GM12878 (cell line): Measurements from ENCODE around the gene FBXL19. TPM values are rescaled to one million over a fixed set of nuclear protein-coding genes. Genes with fewer than 3 reads are reported as not detected.
A peak's percentile ranks its signal among the peaks of the same experiment; 100 is the strongest.

Source experiments
- ATF7 ChIP-seq: fragments of 450-650 bp; IDR thresholded peaks from 2 replicates; pipeline ENCODE4 v1.6.1; 2016; ENCODE audit warnings: low read depth, mild to moderate bottlenecking
- BACH1 ChIP-seq: fragments of 450-650 bp; IDR thresholded peaks from 2 replicates; pipeline ENCODE4 v1.6.1; 2017; ENCODE audit warnings: mild to moderate bottlenecking, borderline replicate concordance
- CEBPB ChIP-seq, 2 experiments: fragments of 150-350 bp in 1 of 2; IDR thresholded peaks; 2 replicates each; pipeline ENCODE4 v1.6.1; 2012 to 2014; ENCODE audit warnings: low read depth in 2 of 2, low read length in 2 of 2, borderline replicate concordance in 1 of 2, inconsistent platforms in 1 of 2
- EED ChIP-seq: sonication (generic); IDR thresholded peaks from 2 replicates; pipeline ENCODE4 v1.6.1; 2016; ENCODE audit warnings: antibody characterized with exemption, low read depth
- EZH2 ChIP-seq: IDR thresholded peaks from 2 replicates; pipeline ENCODE4 v1.6.1; 2012; ENCODE audit warnings: low read depth, mild to moderate bottlenecking, control low read depth, inconsistent platforms, low read length, borderline replicate concordance; ENCODE audit not compliant: control insufficient read depth
- GATAD2B ChIP-seq: fragments of 450-650 bp; conservative IDR thresholded peaks from 2 replicates; pipeline ENCODE4 v1.6.1; 2017; ENCODE audit warnings: low read depth, mild to moderate bottlenecking, moderate library complexity
- MEF2B ChIP-seq: fragments of 450-650 bp; IDR thresholded peaks from 2 replicates; pipeline ENCODE4 v1.6.1; 2018; ENCODE audit warnings: mild to moderate bottlenecking, moderate library complexity; ENCODE audit not compliant: partially characterized antibody, poor library complexity, severe bottlenecking
- MTA3 ChIP-seq: IDR thresholded peaks from 2 replicates; pipeline ENCODE4 v1.6.1; 2012; ENCODE audit warnings: low read length, inconsistent platforms, borderline replicate concordance
- MYB ChIP-seq: fragments of 150-350 bp; IDR thresholded peaks from 2 replicates; pipeline ENCODE4 v1.6.1; 2014; ENCODE audit warnings: mild to moderate bottlenecking, low read depth, low read length, borderline replicate concordance
- NKRF ChIP-seq: fragments of 450-650 bp; conservative IDR thresholded peaks from 2 replicates; pipeline ENCODE4 v1.6.1; 2017; ENCODE audit warnings: mild to moderate bottlenecking, moderate library complexity
- POU2F2 ChIP-seq: IDR thresholded peaks from 3 replicates; pipeline ENCODE4 v1.6.1; 2011; ENCODE audit warnings: low read depth, mild to moderate bottlenecking, low read length, borderline replicate concordance
- SMAD5 ChIP-seq: IDR thresholded peaks from 2 replicates; pipeline ENCODE4 v1.6.1; 2016; ENCODE audit warnings: antibody characterized with exemption, low read depth
- TCF3 ChIP-seq: IDR thresholded peaks from 2 replicates; pipeline ENCODE4 v1.6.1; 2012; ENCODE audit warnings: low read depth, mild to moderate bottlenecking, low read length, borderline replicate concordance; ENCODE audit not compliant: insufficient read depth
- USF1 ChIP-seq: IDR thresholded peaks from 2 replicates; pipeline ENCODE4 v1.6.1; 2011; ENCODE audit warnings: borderline replicate concordance, low read depth, mild to moderate bottlenecking, moderate library complexity, mixed read lengths, low read length; ENCODE audit not compliant: insufficient read depth; ENCODE audit errors: extremely low read length
- ZNF622 ChIP-seq: fragments of 450-650 bp; IDR thresholded peaks from 2 replicates; pipeline ENCODE4 v1.6.1; 2017; ENCODE audit warnings: mild to moderate bottlenecking, inconsistent platforms
- polyA plus RNA-seq, 11 experiments: library from polyadenylated mRNA; depleted of rRNA in 4 of 11; unstranded in 6 of 11; stranded (reverse) in 5 of 11; fragments of >200 nt; fragmentation: Nextera tagmentation in 4 of 11; fragmentation: Illumina TruSeq in 1 of 11; extraction: Ambion mirVana in 4 of 11; extraction: Trizol in 1 of 11; gene quantifications; 1 replicate in 1 of 11; 2 replicates in 10 of 11; pipeline versions ENCODE4 v1.2.1 to v1.2.3, GENCODE V29; 2011 to 2016; ENCODE audit warnings: inconsistent platforms in 2 of 11, missing spikeins in 2 of 11, low read depth in 1 of 11
- total RNA-seq, 4 experiments: library from RNA; depleted of rRNA in 3 of 4; stranded (reverse); fragments of >200 nt in 3 of 4; fragmentation: Illumina TruSeq in 1 of 4; extraction: Trizol in 1 of 4; gene quantifications; 2 replicates each; pipeline versions ENCODE4 v1.2.1 to v1.2.3, GENCODE V29; 2013 to 2021
- TF ChIP-seq, protein P1 (sequence below): IDR thresholded peaks from 2 replicates; pipeline ENCODE4 v1.6.1; 2012; ENCODE audit warnings: improper control_type of control experiment, low read depth, low read length; ENCODE audit not compliant: insufficient replicate concordance

The FBXL19 gene
- total and polyA plus RNA-seq, 10 of the 15 experiments (the other 5 are each of a cell fraction or from before 2014, with no cell fraction given) = 0.02 to 32.1 (median 6.8) TPM; not detected in 1

DNA sequence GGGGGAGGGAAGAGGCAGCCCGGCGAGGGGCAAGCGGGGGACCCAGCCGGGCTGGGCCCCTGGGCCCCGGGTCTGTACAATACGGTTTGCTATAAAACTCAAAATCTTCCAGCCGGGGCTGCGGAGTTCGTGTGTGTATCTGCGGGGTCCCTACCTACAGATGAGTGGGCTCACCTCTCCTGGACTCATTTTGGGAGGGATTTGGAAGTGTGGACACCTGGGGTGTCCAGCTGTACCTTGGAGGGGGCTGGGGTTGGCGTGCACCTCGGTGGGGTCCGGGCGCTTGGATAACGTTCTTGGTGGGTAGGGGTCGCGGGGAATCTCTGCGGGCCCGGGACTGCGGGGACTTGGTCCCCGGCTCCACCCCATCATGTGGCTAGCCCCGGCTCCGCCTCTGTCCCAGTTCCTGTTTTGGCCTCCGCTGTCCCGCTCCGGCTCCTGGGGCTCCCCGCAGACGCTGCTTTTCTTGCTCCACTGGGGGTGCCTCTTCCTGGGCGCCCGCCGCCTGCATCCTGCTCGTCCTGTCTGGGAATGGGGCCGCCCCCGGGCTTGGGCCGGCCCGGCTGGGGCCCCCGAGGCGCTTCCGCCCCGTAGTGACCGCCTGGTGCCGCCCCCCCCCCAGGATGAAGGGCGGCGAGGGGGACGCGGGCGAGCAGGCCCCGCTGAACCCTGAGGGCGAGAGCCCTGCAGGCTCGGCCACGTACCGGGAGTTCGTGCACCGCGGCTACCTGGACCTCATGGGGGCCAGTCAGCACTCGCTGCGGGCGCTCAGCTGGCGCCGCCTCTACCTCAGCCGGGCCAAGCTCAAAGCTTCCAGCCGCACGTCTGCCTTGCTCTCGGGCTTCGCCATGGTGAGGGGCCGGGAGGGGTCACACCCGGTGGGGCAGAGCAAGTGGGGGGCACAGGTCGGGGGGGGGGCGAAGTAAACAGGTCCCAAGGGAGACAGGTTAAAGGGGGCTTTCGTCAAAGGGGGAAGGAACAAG lies 25.6 kb downstream of the FBXL19 start, which contains the start of gene ORAI3 (continued):
- TF ChIP-seq MYB = no peak
- TF ChIP-seq CEBPB (IDR thresholded peaks at IDR 0.05; ENCODE audit: borderline replicate concordance in 1 of 2, low read depth in 2 of 2, low read length in 2 of 2) = no peak
- peak; percentile 94 for TF ChIP-seq GATAD2B
- 0 out of 2 replicates have a peak, but pooled peaks have one; percentile 14 for TF ChIP-seq ATF7
- TF ChIP-seq TCF3 = 0 out of 2 replicates have a peak, but pooled peaks have one; percentile 1
- peak; percentile 65; the same call in 1 of the 2 replicates for TF ChIP-seq BACH1
- no peak for TF ChIP-seq EZH2
- TF ChIP-seq USF1 = peak; percentile 67
- peak; percentile 84 for TF ChIP-seq EED
- TF ChIP-seq MEF2B = no peak
- peak; percentile 56; the same call in 1 of the 2 replicates for TF ChIP-seq MTA3
- TF ChIP-seq SMAD5 = no peak
- TF ChIP-seq NKRF = peak; percentile 76
- TF ChIP-seq, protein P1, sequence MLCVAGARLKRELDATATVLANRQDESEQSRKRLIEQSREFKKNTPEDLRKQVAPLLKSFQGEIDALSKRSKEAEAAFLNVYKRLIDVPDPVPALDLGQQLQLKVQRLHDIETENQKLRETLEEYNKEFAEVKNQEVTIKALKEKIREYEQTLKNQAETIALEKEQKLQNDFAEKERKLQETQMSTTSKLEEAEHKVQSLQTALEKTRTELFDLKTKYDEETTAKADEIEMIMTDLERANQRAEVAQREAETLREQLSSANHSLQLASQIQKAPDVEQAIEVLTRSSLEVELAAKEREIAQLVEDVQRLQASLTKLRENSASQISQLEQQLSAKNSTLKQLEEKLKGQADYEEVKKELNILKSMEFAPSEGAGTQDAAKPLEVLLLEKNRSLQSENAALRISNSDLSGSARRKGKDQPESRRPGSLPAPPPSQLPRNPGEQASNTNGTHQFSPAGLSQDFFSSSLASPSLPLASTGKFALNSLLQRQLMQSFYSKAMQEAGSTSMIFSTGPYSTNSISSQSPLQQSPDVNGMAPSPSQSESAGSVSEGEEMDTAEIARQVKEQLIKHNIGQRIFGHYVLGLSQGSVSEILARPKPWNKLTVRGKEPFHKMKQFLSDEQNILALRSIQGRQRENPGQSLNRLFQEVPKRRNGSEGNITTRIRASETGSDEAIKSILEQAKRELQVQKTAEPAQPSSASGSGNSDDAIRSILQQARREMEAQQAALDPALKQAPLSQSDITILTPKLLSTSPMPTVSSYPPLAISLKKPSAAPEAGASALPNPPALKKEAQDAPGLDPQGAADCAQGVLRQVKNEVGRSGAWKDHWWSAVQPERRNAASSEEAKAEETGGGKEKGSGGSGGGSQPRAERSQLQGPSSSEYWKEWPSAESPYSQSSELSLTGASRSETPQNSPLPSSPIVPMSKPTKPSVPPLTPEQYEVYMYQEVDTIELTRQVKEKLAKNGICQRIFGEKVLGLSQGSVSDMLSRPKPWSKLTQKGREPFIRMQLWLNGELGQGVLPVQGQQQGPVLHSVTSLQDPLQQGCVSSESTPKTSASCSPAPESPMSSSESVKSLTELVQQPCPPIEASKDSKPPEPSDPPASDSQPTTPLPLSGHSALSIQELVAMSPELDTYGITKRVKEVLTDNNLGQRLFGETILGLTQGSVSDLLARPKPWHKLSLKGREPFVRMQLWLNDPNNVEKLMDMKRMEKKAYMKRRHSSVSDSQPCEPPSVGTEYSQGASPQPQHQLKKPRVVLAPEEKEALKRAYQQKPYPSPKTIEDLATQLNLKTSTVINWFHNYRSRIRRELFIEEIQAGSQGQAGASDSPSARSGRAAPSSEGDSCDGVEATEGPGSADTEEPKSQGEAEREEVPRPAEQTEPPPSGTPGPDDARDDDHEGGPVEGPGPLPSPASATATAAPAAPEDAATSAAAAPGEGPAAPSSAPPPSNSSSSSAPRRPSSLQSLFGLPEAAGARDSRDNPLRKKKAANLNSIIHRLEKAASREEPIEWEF = no peak
- no peak for TF ChIP-seq ZNF622
- TF ChIP-seq POU2F2 = 0 out of 3 replicates have a peak, but pooled peaks have one; percentile 42
- TF ChIP-seq, all 136 proteins: peak for 35
